HG03159 (cell line): ENCODE results near the gene TIFAB.

ENCODE experiments used
- ATAC-seq: cut with Tn5 transposase; IDR thresholded peaks from one replicate; pipeline ENCODE4 v1.9.1; 2021; ENCODE audit warnings: mild to moderate bottlenecking, moderate library complexity; ENCODE audit not compliant: unreplicated experiment

The TIFAB gene

DNA sequence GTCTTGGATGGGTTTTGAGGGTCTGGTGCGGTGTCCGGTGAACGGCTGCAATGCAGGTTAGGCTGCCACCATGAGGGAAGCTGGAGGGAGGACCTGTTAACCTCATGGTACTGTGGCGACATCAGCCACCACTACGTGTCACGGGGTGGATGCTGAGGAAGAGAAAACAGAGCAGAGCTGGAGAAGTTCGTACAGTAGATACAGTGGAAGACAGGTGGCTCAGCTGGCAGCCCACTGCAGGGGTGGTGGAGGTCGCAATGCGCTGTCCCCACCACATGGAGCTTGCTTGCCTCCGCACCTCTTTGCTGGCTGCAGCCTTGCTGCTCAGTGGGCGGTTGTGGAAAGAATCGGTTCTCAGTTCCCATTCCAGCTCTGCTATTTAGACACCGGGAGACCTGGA, 7.8 kb downstream of the TIFAB start:
- ATAC-seq, result no peak

GRCh38 chr5:135443161-135443960, 8.8 kb downstream of the TIFAB start:
- ATAC-seq, result no peak

DNA sequence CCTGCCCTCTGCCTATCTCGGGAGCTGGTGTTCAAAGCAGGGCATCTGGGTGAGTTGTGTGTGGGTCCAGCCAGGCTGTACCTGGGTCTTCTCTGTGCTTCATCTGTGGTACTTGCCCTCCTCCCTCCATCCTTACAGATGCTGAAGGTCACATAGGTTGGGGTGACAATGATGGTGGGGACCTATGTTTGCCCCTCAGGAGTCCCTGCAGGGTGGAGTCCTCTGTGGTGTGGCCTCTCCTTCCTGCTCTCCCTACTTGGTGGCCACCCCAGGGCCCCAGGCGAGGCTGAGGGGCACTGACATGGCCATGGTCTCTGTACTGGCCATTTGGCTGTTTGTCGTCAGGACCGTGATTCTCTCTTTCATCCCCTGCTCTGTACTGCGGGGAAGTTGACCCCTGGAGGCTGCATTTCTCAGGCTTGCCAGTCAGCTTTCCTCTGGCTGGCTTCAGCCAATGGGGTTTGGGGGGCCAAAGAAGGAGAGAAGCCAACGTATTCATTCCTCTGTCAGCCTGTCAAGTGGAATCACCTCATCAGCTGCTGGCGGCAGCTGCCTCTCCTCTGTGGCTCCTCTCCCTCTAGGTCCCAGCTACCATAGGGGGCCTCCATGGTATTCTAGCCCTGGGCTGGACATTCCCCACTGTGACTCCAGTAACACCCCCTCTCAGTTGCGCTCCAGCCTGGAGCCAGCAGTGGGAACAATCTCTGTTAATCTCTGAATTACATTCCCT, 9.6 kb downstream of the TIFAB start:
- no peak for ATAC-seq

GRCh38 chr5:135441919-135442318, 10.2 kb downstream of the TIFAB start:
- ATAC-seq, result no peak

- ATAC-seq, result no peak
Measured at GRCh38 chr5:135441350-135441831, 10.8 kb downstream of the TIFAB start.

- no peak for ATAC-seq
Measured at GRCh38 chr5:135440916-135441315, 11.2 kb downstream of the TIFAB start.

DNA sequence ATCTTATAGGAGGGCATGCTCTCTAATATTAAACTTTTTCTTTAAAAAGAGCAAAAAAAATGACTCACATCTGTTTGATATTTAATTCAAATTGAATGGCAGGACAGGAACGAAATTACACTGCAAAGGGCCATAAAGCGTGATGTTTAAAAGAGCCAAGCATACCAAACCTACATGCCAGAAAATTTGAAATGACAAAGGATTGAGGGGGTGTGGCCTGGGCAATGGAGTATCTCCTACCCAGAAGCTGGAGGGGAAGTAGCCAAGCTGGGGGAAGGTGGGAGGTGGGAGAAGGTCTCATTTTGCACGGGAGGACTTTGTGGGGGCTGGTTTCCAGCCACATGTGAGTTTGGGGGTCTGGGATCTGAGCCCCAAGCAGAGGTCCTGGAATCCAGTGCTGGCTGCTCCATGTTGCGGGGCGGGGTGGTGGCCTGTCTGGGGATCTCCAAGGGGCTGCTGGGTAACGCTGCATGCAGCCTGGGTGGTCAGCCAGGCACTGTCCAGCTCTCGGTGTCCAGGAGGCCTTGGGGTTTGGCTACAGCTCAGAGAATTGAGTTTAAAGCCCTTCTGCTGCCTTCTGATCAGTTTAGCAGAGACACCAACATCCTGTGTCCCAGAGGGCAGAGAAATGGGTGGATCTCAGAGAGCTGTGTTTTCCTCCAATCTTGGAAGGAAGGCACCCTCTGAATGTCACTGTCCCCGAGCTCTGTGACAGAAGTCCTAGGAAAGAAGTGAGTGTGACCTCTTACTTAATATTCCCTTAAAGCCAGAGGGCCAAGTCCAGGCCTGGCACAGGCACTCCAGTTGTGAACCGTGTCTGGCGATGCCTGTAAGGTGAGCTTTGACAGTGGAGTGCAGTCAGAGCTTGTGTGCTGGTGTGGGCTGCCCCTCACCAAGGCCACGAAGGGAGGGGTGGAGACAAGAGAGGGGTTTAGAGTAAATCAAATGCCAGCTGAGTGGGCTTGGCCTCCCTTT, 12.6 kb downstream of the TIFAB start:
- ATAC-seq, result no peak

DNA sequence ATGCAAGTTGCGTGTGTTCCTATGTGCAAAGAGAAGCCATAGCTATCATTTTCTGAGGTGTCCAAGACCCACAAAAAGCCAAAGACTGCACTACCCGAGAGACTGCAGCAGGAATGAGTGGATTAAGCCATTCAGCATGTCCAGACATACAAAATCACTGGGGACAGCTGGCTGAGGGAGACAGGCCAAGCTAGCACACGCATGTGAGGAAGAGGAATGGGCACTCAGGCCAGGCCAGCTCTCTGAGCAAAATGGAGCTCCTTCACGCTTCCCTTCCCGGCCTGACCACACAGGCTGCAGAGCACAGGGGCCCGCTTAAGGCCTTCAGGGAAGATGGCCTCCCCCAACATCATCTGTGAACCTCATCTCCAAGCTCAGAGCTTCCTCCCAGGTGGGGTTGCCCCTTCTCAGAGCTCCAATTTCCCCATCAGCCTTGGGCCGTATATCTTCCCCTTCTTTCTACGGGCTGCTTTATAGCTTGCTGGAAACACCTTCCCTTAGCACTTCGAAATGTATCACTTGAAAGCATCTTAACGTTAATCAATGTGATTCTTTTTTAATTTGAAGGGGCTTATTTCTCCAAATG, 13.4 kb downstream of the TIFAB start:
- ATAC-seq, result no peak

- no peak for ATAC-seq
Measured at GRCh38 chr5:135437796-135438560, 14.2 kb downstream of the TIFAB start.

GRCh38 chr5:135437422-135437795, 14.7 kb downstream of the TIFAB start:
- no peak for ATAC-seq

DNA sequence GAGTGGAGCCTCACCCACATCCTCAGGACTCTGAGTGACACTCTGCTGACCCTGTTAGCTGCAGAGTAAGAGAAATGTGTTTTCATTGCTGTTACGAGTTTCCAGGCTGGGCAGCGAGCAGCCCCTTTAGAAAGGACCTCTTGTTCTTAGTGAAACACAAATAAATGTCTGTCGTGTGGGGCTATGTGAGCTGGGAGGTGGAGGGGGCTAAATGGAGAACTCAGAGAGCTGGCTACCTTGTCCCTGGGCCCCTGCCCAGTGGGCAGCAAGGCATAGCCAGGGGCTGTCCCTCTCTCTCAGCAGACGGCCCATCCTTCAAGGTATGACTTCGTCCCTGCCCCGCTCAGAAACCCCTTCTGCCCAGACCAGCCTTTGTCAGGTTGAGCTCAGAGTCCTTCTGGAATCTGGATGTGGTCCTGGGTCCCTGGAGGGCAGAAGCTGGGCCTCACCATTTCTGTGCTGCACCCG, 15.2 kb downstream of the TIFAB start:
- ATAC-seq, result no peak

GRCh38 chr5:135435467-135436330, 16.5 kb downstream of the TIFAB start:
- no peak for ATAC-seq

DNA sequence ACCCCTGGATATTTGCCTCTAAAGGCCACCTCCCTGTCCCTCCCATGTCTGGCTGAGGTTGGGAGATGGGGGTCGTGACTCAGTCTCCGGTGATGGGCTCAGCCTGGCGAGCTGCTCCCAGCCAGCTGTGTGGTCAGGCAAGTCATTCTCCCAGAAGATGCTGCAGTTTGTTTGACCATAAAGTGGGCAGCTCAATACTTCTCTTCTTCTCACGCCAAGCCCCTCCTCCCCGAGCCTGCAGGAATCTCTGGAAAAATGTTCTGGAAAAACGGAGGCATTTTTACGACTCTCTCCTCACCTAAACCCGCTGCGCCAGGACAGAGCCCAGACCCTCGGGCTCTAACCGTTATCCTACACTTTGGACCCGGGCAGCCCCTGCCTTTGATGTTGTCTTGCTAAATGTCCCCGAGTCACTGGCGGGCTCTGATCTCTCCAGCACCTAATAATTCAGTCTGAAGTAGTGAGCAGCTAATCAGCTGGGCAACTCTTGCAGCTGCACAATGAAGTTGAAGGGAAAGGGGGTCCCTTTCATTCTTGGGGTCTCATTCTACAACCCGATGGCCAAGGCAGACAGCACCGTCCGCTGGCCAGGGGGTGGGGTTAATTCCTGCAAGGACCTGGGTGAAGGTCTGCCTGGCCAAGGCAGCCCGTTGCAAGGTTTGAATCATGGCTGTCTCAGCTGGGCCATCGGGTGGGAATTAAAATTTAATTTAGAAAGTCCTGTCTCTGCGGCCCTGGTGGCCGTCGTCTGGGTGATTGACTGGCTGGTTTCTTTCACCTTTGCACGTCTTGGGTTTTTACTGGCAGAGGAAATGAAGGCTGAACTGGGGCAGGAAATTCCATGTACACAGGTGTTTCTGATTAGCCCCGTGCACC, 17.3 kb downstream of the TIFAB start:
- no peak for ATAC-seq

DNA sequence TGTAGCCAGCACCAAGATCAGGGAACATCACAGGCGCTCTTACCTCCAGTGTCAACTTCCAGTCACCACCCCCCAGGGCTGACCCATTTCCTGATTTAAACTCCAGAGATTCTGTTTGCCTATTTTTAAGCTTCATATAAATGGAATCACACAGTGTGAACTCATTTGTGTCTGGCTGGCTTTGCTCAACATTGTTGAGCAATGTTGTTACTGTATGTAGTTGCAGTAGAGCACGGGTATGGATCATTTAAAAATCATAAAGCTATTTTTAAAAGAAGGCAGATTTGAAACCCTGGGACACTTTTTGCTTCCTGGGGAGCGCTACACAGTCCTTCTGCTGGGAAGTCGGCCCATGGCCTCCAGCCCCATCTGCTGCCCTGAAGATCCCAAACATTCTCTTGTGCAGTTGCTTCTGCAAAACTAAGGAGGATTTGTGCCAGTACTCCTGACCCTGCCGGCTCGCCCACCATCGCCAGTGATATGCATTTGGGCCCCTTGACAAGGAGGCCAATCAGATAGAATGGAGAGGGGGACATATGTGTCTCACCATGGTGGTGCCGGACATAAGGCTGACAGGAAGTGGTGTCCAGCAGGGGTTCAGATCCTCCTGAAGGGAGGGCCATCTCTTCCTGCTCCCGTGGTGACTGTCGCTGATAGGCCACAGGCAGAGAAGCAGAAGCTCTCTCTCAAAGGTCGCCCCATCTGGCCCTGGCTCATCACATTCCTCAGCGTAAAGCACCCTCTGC, 18.3 kb downstream of the TIFAB start:
- ATAC-seq, result no peak

DNA sequence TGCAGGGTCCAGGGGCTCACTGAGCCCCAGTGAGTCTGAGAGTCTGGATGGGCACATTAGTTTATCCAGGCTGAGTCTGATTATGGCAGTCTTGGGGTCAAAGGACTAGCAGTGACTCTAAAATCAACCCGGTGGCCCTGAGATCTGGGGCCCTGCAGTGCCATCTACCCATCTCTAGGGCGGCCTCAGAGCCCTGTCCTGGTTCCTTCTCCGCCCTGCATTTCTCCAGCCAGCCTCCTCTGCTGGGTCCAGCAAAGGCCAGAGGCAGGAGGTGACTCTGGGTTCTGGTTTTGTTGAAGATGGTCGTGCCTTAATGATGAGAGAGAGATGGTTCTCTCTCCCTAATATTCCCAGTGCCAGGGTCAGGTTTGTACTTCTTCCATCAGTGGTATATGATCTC, 20.0 kb downstream of the TIFAB start:
- no peak for ATAC-seq

DNA sequence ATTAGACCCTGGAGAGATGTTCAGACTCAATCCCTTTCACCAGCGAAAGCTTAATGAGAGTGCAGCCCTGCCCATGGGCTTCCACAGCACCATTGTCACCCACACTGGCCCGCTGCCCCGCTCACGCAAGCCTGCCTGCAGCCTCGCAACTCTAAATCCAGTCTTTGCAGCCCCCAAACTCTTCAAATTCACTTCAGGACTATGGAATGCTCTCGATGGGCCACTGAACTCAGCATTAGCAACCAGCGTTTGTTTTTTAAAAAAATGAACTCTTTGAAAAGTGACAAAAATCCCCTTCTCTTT, 22.1 kb downstream of the TIFAB start:
- ATAC-seq, result no peak

DNA sequence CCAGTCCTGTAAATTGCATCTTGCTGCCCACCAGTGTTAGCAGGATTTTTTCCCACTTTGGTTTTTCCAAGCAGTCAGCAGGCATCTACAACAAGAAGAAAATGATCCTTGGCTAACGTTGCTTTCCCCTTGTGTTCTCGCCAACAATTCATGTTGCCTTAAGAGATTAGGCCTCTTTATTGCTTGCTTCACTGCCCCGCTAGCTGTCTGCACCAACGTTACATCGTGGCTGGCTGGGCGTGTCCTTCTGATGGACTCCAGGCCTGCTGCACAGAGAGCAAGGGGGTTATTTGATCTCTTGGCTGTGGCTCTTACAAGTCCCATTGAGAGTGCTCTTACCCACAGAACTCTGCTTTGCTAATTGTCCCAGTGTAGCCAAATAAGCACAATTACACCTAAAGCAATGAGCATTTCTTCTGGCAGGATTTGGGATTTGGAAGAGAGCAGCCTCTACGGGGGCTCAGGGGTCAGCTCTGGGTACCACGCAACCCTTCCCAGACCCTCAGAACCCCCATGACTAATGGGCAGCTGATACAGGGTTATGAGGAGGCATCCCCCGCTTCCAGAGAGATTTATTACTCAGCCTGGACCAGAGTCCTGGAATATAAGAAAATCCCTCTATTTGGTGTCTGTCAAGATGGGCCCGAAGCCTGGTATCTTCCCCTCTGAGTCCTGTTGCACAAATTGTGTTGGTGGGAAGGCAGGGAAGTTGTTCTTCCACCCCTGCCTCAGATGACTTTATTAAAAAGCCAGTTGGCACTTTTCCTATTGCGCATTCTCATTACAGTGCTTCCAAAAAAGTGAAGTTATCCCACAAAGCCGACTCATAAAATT, 22.6 kb downstream of the TIFAB start:
- no peak for ATAC-seq
